MM.1S (cell line): ENCODE data around the gene PPP4R4.

Experiments used
- CTCF ChIP-seq: fragments of 300-600 bp; sonication (generic); IDR thresholded peaks from 2 replicates; pipeline ENCODE4 v1.5.1; 2016; ENCODE audit warnings: antibody characterized with exemption, low read length, mixed read lengths
- EZH2 ChIP-seq: fragments of 300-600 bp; sonication (generic); optimal IDR thresholded peaks from 2 replicates; pipeline ENCODE3; 2017; ENCODE audit warnings: low read depth, mild to moderate bottlenecking, antibody characterized with exemption, low read length, mixed read lengths

DNA sequence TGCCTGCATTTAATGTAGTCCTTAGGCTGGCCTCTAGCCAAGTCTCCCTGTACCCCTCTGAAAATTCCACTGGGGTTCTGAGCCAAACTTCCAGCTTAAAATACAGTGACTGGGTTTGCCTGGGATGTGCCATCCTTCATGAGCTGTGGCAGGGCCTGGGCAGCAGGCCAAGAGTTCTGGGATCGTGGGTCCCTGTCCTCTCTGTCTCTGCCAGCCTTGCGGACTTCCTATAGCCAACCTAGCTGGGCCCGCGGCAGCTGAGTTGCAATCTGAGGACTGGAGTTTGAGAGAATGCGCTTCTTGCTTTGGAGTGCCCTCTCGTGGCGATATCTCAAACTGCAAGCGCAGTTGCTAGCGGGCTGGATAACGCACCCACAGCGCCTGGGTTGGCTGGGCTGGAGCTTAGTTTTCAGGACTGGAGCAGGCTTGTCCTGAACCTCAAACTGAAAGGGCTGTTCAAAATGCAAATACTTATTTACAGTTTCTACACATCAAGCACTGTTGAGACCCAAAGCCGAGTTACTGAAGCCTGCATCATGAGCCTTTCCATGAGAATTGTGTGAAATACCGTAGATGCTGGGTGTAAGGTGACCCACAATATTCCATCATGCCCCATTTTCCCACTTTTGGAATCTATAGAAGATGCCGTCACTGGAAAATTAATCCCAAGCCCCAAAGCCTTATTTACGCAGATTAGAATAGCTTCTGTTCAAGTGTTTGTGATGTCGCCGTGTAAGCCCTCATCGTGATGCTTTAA, 37.4 kb upstream of the PPP4R4 start:
- TF ChIP-seq CTCF (peak; percentile 68), EZH2 (no peak)
